SU-DHL-6 (cell line): ENCODE results near the gene FMC1.

ENCODE experiments used
- H2AFZ ChIP-seq: fragments of 200-600 bp; sonication (generic); 2 replicates; pipeline ENCODE4 v1.6.1; 2014; ENCODE audit warnings: low read depth, mild to moderate bottlenecking, moderate library complexity, mixed read lengths, antibody characterized with exemption, low read length; ENCODE audit not compliant: severe bottlenecking
- H3F3A ChIP-seq: fragments of 200-600 bp; shearing (Covaris generic); 2 replicates; pipeline ENCODE4 v1.6.0; 2016; ENCODE audit warnings: antibody characterized with exemption, mild to moderate bottlenecking; ENCODE audit not compliant: insufficient read depth
- H3K27ac ChIP-seq: fragments of 200-600 bp; sonication (generic); 2 replicates; pipeline ENCODE4 v1.5.1; 2016; ENCODE audit warnings: low read depth, mild to moderate bottlenecking, low read length, moderate library complexity, mixed read lengths
- H3K27me3 ChIP-seq: fragments of 200-600 bp; sonication (generic), shearing (Covaris generic); 2 replicates; pipeline ENCODE4 v1.6.0; 2014; ENCODE audit warnings: mild to moderate bottlenecking, low read length
- H3K36me3 ChIP-seq: fragments of 200-600 bp; sonication (generic); 2 replicates; pipeline ENCODE4 v1.6.1; 2014; ENCODE audit warnings: mild to moderate bottlenecking, low read length, mixed read lengths
- H3K4me2 ChIP-seq: fragments of 300-600, 200-600 bp; shearing (Covaris generic), sonication (generic); 2 replicates; pipeline ENCODE4 v1.6.0; 2014; ENCODE audit warnings: low read length, low read depth, mild to moderate bottlenecking; ENCODE audit not compliant: poor library complexity, severe bottlenecking
- H3K4me3 ChIP-seq: fragments of 200-600 bp; sonication (generic); 2 replicates; pipeline ENCODE4 v1.5.1; 2014; ENCODE audit warnings: antibody characterized with exemption, low read length, mild to moderate bottlenecking, mixed read lengths; ENCODE audit not compliant: insufficient read depth, poor library complexity, severe bottlenecking
- H3K79me2 ChIP-seq: fragments of 200-600 bp; sonication (generic); 2 replicates; pipeline ENCODE4 v1.6.1; 2014; ENCODE audit warnings: mild to moderate bottlenecking, low read length, moderate library complexity; ENCODE audit not compliant: insufficient read depth
- H3K9ac ChIP-seq: fragments of 200-600 bp; sonication (generic); 2 replicates; pipeline ENCODE4 v1.7.0; 2014; ENCODE audit warnings: mild to moderate bottlenecking, low read length
- H3K9me2 ChIP-seq: fragments of 200-600 bp; sonication (generic); replicated peaks from 2 replicates; pipeline ENCODE4 v1.6.1; 2014; ENCODE audit warnings: low read length; ENCODE audit not compliant: insufficient read depth
- H3K9me3 ChIP-seq: fragments of 200-600 bp; sonication (generic); 2 replicates; pipeline ENCODE4 v1.6.1; 2014; ENCODE audit warnings: low read length, mixed read lengths; ENCODE audit not compliant: insufficient read depth
- H4K20me1 ChIP-seq: fragments of 200-600 bp; sonication (generic); 2 replicates; pipeline ENCODE4 v1.6.1; 2014; ENCODE audit warnings: low read depth, mild to moderate bottlenecking, antibody characterized with exemption, low read length, moderate library complexity, mixed read lengths
- EZH2phosphoT487 ChIP-seq: fragments of 200-600 bp; sonication (generic), shearing (Covaris generic); conservative IDR thresholded peaks from 2 replicates; pipeline ENCODE4 v1.6.1; 2018; ENCODE audit warnings: mild to moderate bottlenecking, antibody characterized with exemption, low read length, moderate library complexity, mixed read lengths
- TF ChIP-seq, protein P1 (sequence below): fragments of 200-600 bp; sonication (generic); IDR thresholded peaks from one replicate; pipeline ENCODE4 v1.5.1; 2017; ENCODE audit warnings: antibody characterized with exemption, mild to moderate bottlenecking, low read length, moderate library complexity; ENCODE audit not compliant: insufficient read depth, poor library complexity, severe bottlenecking

The FMC1 gene

GRCh38 chr7:139359366-139360209 is 18.5 kb downstream of the FMC1 start, which contains the start of gene LUC7L2:
TSS of gene LUC7L2 (plus strand) at chr7:139359894. CDS start at chr7:139360262, 368 bp downstream.
- Histone ChIP-seq H3K9me3 (no peaks in the 10 kb centered on the region), H3K4me2 (peak within 1 kb of the TSS; percentile 95), H3K4me3 (peak within 1 kb of the TSS; percentile 96), H3K9ac (peak within 1 kb of the TSS; percentile 94), H4K20me1 (peaks cover 25% of the 10 kb centered on the region), H3K27me3 (no peaks in the 10 kb centered on the region), H3F3A (peaks cover 24% of the 10 kb centered on the region), H3K27ac (peak within 1 kb of the TSS; percentile 92), H2AFZ (no peak within 1 kb of the TSS), H3K36me3 (peaks cover 14% of the 10 kb centered on the region), H3K9me2 (no peaks in the 10 kb centered on the region), H3K79me2 (peaks cover 58% of the 10 kb centered on the region)
- TF ChIP-seq EZH2phosphoT487: no peak
- TF ChIP-seq, protein P1, sequence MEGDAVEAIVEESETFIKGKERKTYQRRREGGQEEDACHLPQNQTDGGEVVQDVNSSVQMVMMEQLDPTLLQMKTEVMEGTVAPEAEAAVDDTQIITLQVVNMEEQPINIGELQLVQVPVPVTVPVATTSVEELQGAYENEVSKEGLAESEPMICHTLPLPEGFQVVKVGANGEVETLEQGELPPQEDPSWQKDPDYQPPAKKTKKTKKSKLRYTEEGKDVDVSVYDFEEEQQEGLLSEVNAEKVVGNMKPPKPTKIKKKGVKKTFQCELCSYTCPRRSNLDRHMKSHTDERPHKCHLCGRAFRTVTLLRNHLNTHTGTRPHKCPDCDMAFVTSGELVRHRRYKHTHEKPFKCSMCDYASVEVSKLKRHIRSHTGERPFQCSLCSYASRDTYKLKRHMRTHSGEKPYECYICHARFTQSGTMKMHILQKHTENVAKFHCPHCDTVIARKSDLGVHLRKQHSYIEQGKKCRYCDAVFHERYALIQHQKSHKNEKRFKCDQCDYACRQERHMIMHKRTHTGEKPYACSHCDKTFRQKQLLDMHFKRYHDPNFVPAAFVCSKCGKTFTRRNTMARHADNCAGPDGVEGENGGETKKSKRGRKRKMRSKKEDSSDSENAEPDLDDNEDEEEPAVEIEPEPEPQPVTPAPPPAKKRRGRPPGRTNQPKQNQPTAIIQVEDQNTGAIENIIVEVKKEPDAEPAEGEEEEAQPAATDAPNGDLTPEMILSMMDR: no peak

- TF ChIP-seq EZH2phosphoT487: no peak
- TF ChIP-seq, protein P1: no peak
- Histone ChIP-seq H3K79me2 (peaks cover 66% of the 10 kb centered on the region), H2AFZ (no peak overlapping the region)
Measured at GRCh38 chr7:139360210-139360947, 19.2 kb downstream of the FMC1 start.

DNA sequence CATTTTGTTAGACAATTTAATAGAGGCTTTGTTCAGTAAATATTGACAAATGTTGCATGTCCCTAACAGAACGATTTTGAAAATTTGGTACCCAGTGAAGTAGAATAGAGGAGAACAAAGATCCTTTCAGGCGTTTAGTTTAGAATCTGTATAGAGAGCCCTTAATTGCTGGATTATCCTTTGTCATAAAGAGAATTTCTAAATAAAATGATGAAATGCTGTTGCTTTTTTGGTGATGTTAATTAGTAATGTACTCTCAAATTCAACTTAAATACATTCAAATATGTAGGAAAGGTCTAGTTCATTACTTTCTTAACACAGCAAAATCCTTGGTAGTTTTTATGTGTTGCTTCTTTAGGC is 19.8 kb downstream of the FMC1 start:
- peak overlapping the region; percentile 75 for H3K4me3 ChIP-seq
- peaks cover 24% of the 10 kb centered on the region for H3K36me3 ChIP-seq
- peak overlapping the region; percentile 94 for H3K9ac ChIP-seq
- peaks cover 20% of the 10 kb centered on the region for H3F3A ChIP-seq
- H3K79me2 ChIP-seq: peaks cover 72% of the 10 kb centered on the region
- H3K27ac ChIP-seq: peak overlapping the region; percentile 92
- no peaks in the 10 kb centered on the region for H3K27me3 ChIP-seq
- H3K4me2 ChIP-seq: peak overlapping the region; percentile 95
- H3K9me2 ChIP-seq: no peaks in the 10 kb centered on the region
- TF ChIP-seq, protein P1: no peak
- no peak for TF ChIP-seq EZH2phosphoT487
- H4K20me1 ChIP-seq: peaks cover 27% of the 10 kb centered on the region
- no peak overlapping the region for H2AFZ ChIP-seq
- no peaks in the 10 kb centered on the region for H3K9me3 ChIP-seq

More at GRCh38 chr7:139360210-139360947, 19.2 kb downstream of the FMC1 start:
- Histone ChIP-seq H3K4me2 (peak overlapping the region; percentile 95), H3K36me3 (peaks cover 21% of the 10 kb centered on the region), H4K20me1 (peaks cover 27% of the 10 kb centered on the region), H3K27ac (peak overlapping the region; percentile 92), H3K27me3 (no peaks in the 10 kb centered on the region), H3F3A (peaks cover 25% of the 10 kb centered on the region), H3K9me2 (no peaks in the 10 kb centered on the region), H3K9me3 (no peaks in the 10 kb centered on the region), H3K4me3 (peak overlapping the region; percentile 96), H3K9ac (peak overlapping the region; percentile 94)
